GM18526 (cell line): ENCODE results near the gene DKK2.

ENCODE experiments used
- POLR2A ChIP-seq: IDR thresholded peaks from 3 replicates; pipeline ENCODE4 v1.6.1; 2011; ENCODE audit not compliant: insufficient read length; ENCODE audit errors: extremely low read depth

DKK2 gene

DNA sequence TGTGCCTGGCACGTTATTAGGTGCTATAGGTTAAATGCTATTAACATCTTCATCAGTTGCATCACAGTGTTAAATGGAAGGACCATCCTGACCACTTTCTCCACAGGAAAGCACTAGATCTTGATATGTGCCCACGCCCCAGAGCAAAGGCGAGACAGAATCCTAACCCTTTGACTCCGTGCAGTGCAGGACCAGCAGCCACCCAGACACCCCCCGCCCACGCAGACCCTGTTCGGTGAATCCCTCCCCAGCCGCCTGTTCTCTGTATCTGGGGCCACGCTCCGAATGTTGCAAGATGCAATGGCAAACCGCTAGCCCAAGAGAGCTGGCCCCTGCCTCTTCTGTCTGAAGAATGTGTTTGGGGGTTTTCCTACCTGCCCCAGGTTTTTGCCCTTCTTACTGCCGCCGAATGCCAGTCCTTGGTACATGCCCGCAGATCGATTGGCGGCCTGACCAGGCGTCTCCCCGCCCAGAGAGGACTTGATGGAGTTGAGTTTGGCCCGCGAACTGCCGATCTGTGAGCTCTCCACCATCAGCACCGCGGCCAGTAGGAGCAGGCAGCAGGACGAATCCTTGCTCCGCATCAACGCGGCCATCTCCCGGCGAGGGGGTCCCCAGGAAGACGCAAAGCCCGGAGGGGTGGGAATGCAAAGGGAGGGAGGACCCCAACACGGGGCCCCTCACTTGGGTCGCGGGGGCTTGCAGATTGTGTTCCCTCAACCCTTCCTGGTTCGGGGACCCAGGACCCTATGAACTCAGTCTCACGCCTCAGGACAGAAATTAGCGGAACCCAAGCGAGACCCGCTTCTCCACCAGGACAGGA, 906 bp downstream of the DKK2 start:
- no peak for TF ChIP-seq POLR2A

- no peak for TF ChIP-seq POLR2A
Observed at GRCh38 chr4:107034091-107034995, 1.8 kb downstream of the DKK2 start.

DNA sequence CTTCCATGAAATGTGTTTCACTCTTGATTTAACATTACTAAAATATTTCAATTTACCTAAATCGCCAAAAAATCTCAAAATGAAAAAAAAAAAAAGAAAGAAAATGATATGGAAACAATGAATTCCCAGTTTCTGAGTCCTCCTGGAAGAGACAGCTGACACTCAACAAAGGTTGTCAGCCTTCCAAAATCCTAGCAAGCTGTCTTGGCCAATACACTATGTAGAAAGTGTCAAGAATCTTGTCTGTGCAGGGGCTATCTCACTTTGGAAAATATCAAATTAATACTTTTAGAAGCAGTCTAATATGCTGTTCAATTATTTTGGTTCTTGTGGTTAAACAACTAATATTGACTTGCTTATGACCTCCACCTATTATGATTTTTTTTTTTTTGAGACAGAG, 8.7 kb downstream of the DKK2 start:
- no peak for TF ChIP-seq POLR2A

DNA sequence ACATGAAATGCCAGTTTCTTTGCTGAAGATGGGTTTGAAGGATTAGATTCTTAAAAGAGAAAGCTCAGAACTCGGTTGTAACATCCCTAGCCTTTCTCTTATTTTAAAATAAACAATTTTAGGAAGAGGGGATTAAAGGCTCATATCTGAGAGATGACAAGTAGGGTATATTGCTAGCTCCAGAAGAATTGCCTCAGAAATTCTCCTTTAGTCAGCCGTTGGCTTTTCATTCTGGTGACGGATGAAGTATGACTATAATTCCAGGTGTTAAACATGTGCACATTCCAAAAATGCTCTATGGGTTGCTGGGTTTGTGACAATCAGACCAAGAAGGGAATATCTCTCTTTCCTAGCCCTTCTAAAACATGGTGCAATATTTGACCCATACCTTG, 17.8 kb downstream of the DKK2 start:
- no peak for TF ChIP-seq POLR2A

- no peak for TF ChIP-seq POLR2A
Observed at GRCh38 chr4:107017443-107018343, 18.4 kb downstream of the DKK2 start.

GRCh38 chr4:107011312-107011711, 24.8 kb downstream of the DKK2 start:
- TF ChIP-seq POLR2A: no peak

GRCh38 chr4:107009196-107009968, 26.7 kb downstream of the DKK2 start:
- TF ChIP-seq POLR2A: no peak

GRCh38 chr4:107008115-107008514, 28.0 kb downstream of the DKK2 start:
- no peak for TF ChIP-seq POLR2A

GRCh38 chr4:107006218-107006617, 29.9 kb downstream of the DKK2 start:
- TF ChIP-seq POLR2A: no peak

- TF ChIP-seq POLR2A: no peak
Observed at GRCh38 chr4:106996490-106996889, 39.6 kb downstream of the DKK2 start.

GRCh38 chr4:106993827-106994226, 42.3 kb downstream of the DKK2 start:
- no peak for TF ChIP-seq POLR2A

GRCh38 chr4:106987311-106987710, 48.8 kb downstream of the DKK2 start:
- no peak for TF ChIP-seq POLR2A

DNA sequence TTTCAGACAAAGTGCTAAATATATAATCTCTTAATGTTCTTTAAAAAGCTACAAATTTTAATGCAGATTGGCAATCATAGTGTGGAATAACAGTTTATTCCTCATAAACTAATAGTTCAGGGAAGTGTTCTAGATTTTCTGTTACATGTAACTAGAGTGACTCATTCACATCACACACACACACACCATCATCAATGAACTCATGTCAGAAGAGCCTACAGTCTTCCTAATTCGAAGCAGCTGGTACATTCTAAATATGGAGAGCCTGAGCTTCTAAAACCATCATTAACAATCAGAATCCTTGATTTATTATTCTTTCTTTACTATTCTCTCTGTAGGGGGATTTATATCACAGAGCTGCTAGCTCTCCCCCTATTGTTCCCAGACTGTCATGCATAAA, 49.6 kb downstream of the DKK2 start:
- TF ChIP-seq POLR2A: no peak

DNA sequence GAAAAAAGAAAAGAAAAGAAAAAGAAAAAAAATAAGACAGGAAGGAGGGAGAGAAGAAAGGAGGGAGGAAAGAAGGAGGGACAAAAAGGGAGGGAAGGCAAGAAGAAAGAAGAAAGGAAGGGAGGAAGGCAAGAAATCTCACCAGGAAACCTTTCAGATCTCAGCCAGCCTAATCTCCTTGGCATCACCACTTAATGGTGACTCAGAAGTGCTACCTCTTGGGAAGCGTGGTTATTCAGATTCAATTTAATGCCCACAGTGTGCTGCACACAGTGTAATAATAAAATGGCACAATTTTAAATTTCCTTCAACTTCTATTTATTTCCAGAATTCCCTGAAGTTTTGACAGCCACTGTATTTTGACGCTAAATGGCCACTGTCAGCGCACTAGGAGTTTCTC, 50.3 kb downstream of the DKK2 start:
- no peak for TF ChIP-seq POLR2A

DNA sequence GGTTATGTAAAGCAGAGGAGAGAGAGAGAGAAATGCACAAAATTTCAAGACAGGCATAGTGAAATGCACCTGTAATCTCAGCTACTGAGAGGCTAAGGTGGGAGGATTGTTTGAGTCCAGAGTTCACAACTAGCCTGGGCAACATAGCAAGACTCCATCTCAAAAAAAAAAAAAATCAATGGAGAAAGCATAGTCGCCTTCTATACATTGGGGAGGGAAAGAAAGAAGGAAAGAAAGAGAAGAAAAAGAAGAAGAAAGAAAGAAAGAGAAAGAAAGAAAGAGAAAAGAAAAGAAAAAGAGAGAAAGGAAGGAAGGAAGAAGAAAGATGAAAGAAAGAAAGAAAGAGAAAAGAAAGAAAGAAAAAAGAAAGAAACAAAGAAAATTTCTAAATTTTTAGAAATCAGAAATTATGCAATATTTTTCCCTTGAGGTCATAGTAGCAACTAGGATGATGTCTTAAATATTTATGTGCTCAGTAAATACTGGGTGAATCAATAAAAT, 53.4 kb downstream of the DKK2 start:
- TF ChIP-seq POLR2A: no peak

GRCh38 chr4:106981431-106981830, 54.7 kb downstream of the DKK2 start:
- TF ChIP-seq POLR2A: no peak
